Stimulated activated CD4-positive, alpha-beta T cell treated with anti-CD3 and anti-CD28 coated beads, Interleukin-2, amount 100 ng/mL, for 24 hours (primary cell): ENCODE data around the gene PHF19.
A peak's percentile ranks its signal among the peaks of the same experiment; 100 is the strongest.

ENCODE experiments used
- DNase-seq, 2 donors: peaks; one replicate each; pipeline ENCODE4 v3.0.0-alpha.2; 2020

The PHF19 gene

GRCh38 chr9:120852240-120853010 lies 24.6 kb downstream of the PHF19 start:
- DNase-seq = no peak

- DNase-seq = no peak
Observed at GRCh38 chr9:120851449-120851848, 25.5 kb downstream of the PHF19 start.

- no peak for DNase-seq
Observed at GRCh38 chr9:120850315-120850714, 26.7 kb downstream of the PHF19 start.

- DNase-seq = no peak
Observed at GRCh38 chr9:120846906-120847305, 30.1 kb downstream of the PHF19 start.

GRCh38 chr9:120846251-120846889 lies 30.6 kb downstream of the PHF19 start:
- no peak for DNase-seq

GRCh38 chr9:120845255-120845654 lies 31.7 kb downstream of the PHF19 start:
- DNase-seq = peak; percentile 50 to 64

- DNase-seq = peak; percentile 91 to 97
Observed at GRCh38 chr9:120842685-120843485, 34.1 kb downstream of the PHF19 start, which contains the start of gene PSMD5. TSS of gene PSMD5 (minus strand) at chr9:120842922. CDS start at chr9:120842909, 13 bp downstream.

GRCh38 chr9:120841930-120842684 lies 34.9 kb downstream of the PHF19 start:
- no peak for DNase-seq

- no peak for DNase-seq
Observed at GRCh38 chr9:120839146-120839545, 37.8 kb downstream of the PHF19 start.

GRCh38 chr9:120837921-120838320 lies 39.1 kb downstream of the PHF19 start:
- no peak for DNase-seq

- DNase-seq = no peak
Observed at GRCh38 chr9:120833325-120833724, 43.7 kb downstream of the PHF19 start.

- DNase-seq = no peak
Observed at GRCh38 chr9:120832807-120833206, 44.2 kb downstream of the PHF19 start.

GRCh38 chr9:120830865-120831264 lies 46.1 kb downstream of the PHF19 start:
- DNase-seq = no peak

GRCh38 chr9:120830151-120830550 lies 46.8 kb downstream of the PHF19 start:
- DNase-seq = no peak

GRCh38 chr9:120829650-120830049 lies 47.3 kb downstream of the PHF19 start:
- DNase-seq = no peak

GRCh38 chr9:120820095-120820494 lies 56.9 kb downstream of the PHF19 start:
- no peak for DNase-seq

- DNase-seq = no peak
Observed at GRCh38 chr9:120818595-120818994, 58.4 kb downstream of the PHF19 start.

GRCh38 chr9:120815075-120815474 lies 61.9 kb downstream of the PHF19 start:
- DNase-seq = no peak

- DNase-seq = no peak
Observed at GRCh38 chr9:120808931-120809330, 68.1 kb downstream of the PHF19 start.

GRCh38 chr9:120807607-120808379 lies 69.2 kb downstream of the PHF19 start:
- DNase-seq = no peak
